Measurements from ENCODE around the gene ATPAF2. TPM values are rescaled to one million over a fixed set of nuclear protein-coding genes. Genes with fewer than 3 reads are reported as not detected.

ATPAF2 gene
- total RNA-seq, 4 donors from 2014 or later = 28.1 to 40.1 (median 36.7) TPM

DNA sequence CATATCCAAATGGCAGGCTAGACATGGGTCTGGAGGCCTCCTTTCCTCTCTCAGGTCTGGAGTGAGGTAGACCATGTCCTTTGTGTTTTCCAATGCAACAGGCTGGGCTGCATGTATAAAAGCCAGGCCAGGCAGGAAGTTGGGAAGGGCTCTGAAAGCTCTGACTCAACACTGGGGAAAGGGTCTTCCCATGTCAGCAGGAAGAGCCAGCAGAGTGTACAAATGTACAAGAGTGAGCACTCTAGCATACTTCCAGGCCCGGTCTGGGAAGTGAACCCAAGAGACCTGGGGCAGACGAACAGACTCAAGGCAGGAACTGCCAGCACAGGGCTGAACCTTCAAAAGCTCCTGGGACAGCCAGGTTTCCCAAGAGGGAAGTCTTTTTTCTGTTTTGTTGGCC, 7.0 kb downstream of the ATPAF2 start:
- no peaks in the 10 kb centered on the region for H3K36me3 ChIP-seq
- no peak for TF ChIP-seq POLR2A (IDR thresholded peaks at IDR 0.05)
- TF ChIP-seq, protein P1, sequence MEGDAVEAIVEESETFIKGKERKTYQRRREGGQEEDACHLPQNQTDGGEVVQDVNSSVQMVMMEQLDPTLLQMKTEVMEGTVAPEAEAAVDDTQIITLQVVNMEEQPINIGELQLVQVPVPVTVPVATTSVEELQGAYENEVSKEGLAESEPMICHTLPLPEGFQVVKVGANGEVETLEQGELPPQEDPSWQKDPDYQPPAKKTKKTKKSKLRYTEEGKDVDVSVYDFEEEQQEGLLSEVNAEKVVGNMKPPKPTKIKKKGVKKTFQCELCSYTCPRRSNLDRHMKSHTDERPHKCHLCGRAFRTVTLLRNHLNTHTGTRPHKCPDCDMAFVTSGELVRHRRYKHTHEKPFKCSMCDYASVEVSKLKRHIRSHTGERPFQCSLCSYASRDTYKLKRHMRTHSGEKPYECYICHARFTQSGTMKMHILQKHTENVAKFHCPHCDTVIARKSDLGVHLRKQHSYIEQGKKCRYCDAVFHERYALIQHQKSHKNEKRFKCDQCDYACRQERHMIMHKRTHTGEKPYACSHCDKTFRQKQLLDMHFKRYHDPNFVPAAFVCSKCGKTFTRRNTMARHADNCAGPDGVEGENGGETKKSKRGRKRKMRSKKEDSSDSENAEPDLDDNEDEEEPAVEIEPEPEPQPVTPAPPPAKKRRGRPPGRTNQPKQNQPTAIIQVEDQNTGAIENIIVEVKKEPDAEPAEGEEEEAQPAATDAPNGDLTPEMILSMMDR (IDR thresholded peaks at IDR 0.05) = no peak
- no peaks in the 10 kb centered on the region for H3K27me3 ChIP-seq
- H3K9me3 ChIP-seq = no peaks in the 10 kb centered on the region
- no peak overlapping the region for H3K4me3 ChIP-seq (replicated peaks in 1 of 3)
- DNase-seq = no peak
- no peak overlapping the region for H3K27ac ChIP-seq
- H3K4me1 ChIP-seq = no peaks in the 10 kb centered on the region
- intact Hi-C loops (cut with DNase I) = loop anchor here (5.0 to 10.0 kb wide), 4 partner anchors 57 to 350 kb away; partner anchors contain the start of genes DRC3, RAI1 and TOM1L2
- 37 to 69% methylated on average over 2 of the region's 2 CpGs for WGBS, 2 donors

DNA sequence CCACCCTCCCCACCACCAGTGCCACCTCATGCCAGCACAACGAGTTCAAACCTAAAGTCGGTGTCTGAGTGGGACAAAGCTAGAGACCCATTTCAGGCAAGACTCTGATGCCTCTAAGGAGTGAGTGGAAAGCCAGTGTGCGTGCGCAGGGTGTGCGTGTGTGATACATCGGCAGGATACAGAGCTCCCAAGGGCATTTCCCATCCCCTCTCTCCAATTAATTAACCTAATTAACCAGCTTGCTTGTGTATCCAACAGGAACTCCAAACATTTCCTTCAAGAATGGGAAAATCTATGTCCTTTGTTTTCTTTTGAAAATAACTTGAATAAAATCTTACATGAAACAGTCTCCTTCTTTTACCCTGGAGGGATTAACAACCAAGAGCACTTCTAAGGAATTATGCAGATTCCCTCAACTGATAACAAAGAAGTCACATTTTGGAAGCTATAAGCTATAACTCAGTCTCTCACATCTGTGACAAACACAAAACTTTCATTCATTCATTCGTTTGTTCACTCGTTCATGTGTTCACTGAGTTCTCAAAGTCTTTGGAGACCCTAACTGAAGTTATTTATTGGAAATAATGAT, 9.9 kb downstream of the ATPAF2 start:
- DNase-seq = no peak
- Histone ChIP-seq H3K4me1 (no peaks in the 10 kb centered on the region), H3K4me3 (replicated peaks in 1 of 3) (no peak overlapping the region), H3K27ac (no peak overlapping the region), H3K36me3 (no peaks in the 10 kb centered on the region), H3K27me3 (no peaks in the 10 kb centered on the region), H3K9me3 (no peaks in the 10 kb centered on the region)
- intact Hi-C loops (cut with DNase I) = no loop called here
- 85 to 90% methylated on average over 8 of the region's 8 CpGs for WGBS, 2 donors
- TF ChIP-seq, protein P1 (IDR thresholded peaks at IDR 0.05) = no peak
- no peak for TF ChIP-seq POLR2A (IDR thresholded peaks at IDR 0.05)

DNA sequence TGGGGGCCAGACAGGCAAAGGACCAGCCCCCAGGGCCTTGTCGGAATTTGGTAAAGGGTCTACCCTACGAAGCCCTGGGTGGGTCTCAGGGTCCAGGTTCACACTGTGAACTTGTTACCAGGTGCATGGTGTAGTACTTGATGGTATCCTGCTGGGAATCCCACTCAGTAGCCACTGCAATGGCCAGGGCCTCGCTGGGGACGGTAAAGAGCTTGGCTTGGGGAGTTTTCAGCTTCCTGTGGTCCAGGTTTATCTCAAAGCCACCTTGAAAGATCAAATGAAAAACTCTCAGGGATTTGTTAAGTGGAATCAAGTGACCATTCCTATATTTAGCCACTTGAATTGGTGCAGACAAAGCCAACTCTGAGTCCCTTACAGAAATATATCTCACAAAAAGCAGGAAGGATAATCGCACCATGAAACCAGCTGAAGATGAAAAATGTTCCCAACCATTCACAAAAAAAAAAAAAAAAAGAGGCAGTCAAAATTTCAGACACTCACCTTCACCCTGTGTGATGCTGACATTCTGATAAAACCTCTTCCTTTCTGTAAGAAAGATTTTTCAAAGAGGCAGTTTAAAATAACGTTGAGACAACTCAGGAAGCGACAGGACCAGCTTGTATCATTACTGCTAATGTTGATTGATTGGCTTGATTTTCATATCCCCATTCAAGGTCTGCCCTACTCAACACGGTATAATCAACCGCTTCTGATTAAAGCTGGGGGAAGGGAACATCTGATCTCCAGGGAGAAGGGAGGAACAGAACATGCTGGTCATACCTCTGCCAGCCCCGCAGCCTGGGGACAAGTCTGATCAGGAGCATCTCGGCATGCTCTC, 10.6 kb downstream of the ATPAF2 start:
- Histone ChIP-seq H3K4me3 (replicated peaks in 1 of 3) (no peak overlapping the region), H3K27ac (no peak overlapping the region), H3K4me1 (no peaks in the 10 kb centered on the region), H3K9me3 (no peaks in the 10 kb centered on the region), H3K36me3 (no peaks in the 10 kb centered on the region), H3K27me3 (no peaks in the 10 kb centered on the region)
- WGBS, 2 donors = 72 to 80% methylated on average over 11 of the region's 11 CpGs
- intact Hi-C loops (cut with DNase I) = no loop called here
- no peak for TF ChIP-seq POLR2A (IDR thresholded peaks at IDR 0.05)
- TF ChIP-seq, protein P1 (IDR thresholded peaks at IDR 0.05) = no peak
- DNase-seq = no peak

DNA sequence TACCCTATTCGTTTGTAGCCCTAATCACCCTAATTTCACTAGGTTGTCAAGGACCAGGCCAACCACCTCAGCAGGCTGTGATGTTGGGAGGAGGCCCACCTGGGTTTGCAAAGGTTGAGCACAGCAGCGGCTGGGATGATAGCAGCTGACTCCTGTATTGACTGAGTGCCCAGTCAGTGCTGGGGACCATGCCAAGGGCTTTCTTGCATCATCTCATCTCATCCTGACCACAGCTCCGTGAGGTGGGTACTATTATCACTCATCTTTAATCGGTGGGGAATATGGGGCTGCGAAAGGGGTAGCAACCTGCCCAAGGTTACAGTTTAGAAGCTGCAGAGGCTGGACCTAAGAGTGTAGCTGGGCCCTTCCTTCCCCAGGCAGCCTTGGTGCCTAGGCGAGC, 11.7 kb downstream of the ATPAF2 start:
- Histone ChIP-seq H3K4me1 (no peaks in the 10 kb centered on the region), H3K36me3 (no peaks in the 10 kb centered on the region), H3K27me3 (no peaks in the 10 kb centered on the region), H3K9me3 (no peaks in the 10 kb centered on the region), H3K27ac (no peak overlapping the region), H3K4me3 (replicated peaks in 1 of 3) (no peak overlapping the region)
- TF ChIP-seq, protein P1 (IDR thresholded peaks at IDR 0.05) = no peak
- no peak for TF ChIP-seq POLR2A (IDR thresholded peaks at IDR 0.05)
- WGBS, 2 donors = 84 to 90% methylated on average over 6 of the region's 6 CpGs
- intact Hi-C loops (cut with DNase I) = no loop called here
- no peak for DNase-seq
